ENCODE measurements around the gene FNDC3B. TPM values are rescaled to one million over a fixed set of nuclear protein-coding genes. Genes with fewer than 3 reads are reported as not detected.

The FNDC3B gene
- total RNA-seq, 1 donor from 2014 or later, result 71.8 TPM

DNA sequence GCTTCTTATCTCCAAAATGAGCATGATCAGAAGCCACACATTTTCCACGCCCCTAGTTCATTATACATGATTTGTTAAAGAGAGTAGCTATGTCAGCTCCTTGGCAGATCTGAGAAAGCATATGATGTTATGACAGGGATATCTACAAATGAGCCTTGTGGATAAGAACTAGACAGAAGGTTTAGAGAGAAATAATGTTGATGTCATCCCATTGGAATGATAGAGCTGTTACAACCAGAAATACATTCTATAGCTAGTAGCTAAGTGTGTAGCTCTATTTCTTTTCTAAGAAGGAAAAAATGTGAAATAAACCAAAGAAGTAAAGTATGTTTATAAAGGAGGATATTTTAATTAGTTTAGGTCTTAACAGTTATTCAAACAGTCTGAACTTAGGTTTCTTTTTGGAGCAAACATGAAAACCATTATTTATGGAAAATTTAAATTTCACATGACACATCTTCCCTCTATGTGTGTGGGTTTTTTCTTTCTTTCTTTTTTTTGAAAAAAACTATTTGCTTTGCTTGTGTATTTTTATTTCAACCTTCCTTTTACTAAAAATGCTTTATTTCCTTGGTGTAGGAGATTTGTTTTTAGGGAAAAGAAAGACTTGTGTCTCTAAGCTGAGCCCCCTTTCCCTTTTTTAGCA lies 241.2 kb downstream of the FNDC3B start:
- peak in 1 of 2 donors; percentile 33 for DNase-seq (ENCODE audit: low read depth in 2 of 2)

DNA sequence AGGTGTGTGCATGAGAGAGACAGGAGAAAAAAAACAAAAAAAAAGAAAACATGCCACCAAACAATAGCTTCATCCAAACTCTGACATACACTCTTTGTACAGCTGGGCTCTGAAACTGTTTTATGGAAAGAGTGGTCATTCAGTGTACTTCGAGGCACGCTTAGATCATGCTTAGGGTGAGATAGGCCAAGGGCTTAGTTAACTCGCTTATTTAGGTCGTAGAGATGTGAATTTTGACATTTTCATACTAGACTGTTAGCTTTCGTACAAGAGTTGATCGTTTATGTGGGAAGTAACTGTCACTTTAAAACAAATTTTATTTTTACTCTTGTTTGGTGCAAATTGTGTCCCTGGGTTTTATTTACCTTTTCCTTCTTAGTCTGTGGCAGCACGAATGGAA lies 242.5 kb downstream of the FNDC3B start:
- DNase-seq (ENCODE audit: low read depth in 2 of 2), result no peak

DNA sequence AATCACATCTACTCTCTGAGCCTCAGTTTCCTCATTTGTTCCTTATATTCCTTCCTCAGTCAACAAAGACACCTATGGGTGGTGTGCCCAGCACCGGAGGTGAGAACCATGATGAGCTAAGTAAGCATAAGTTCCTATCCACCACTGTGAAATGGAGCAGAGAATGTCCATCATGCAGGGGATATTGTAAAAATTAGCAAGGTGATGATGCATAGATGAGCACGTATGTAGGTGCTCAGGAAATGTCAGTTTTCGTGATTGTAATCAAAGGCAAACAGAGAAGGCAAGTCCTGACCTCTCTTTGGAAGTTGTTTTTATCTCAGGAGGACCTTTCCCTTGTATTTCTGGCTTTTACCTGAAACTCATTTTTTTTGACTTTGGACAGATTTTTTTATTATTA lies 243.5 kb downstream of the FNDC3B start:
- no peak for DNase-seq (ENCODE audit: low read depth in 2 of 2)

DNA sequence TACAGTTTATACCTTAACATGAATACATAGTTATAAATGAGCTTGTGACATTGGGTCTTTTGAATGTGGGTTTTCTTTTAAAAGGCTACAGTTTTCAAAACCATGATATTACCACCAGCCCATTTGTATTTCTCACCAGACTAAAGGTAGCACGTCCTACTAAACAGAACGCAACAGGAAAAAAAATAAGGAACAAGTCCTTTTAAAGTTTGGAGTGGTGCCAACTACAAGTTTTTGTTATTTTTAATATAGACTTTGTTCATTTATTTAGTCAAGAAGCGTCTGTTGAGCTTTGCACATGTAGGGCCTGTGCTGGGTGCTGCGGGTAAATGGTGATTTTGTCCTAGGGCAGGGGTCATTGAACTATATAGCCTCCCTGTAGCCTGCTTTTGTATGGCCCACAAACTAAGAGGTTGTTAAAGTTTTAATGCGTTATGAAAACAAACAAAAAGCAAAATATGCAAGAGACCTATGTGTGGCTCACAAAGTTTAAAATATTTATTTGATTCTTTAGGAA lies 244.5 kb downstream of the FNDC3B start:
- no peak for DNase-seq (ENCODE audit: low read depth in 2 of 2)

DNA sequence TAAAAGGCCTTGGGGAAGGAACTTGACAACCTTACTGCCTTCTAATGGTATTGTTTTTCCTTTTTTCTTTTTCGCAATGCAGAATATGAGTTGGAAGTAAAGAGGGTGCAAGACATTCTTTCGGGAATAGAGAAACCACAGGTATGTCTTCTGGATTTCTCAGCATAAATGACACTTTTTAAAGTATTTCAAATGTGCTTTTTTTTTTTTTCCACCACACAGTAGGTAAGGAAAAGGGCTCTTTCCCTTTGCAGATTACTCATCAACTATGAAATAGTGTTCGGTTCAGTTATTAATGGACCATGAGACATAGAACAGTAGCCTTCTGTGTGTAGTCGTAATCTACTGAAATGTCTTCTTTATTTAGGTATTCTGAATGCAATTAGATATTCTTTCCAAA lies 246.5 kb downstream of the FNDC3B start:
- DNase-seq (ENCODE audit: low read depth in 2 of 2), result no peak

DNA sequence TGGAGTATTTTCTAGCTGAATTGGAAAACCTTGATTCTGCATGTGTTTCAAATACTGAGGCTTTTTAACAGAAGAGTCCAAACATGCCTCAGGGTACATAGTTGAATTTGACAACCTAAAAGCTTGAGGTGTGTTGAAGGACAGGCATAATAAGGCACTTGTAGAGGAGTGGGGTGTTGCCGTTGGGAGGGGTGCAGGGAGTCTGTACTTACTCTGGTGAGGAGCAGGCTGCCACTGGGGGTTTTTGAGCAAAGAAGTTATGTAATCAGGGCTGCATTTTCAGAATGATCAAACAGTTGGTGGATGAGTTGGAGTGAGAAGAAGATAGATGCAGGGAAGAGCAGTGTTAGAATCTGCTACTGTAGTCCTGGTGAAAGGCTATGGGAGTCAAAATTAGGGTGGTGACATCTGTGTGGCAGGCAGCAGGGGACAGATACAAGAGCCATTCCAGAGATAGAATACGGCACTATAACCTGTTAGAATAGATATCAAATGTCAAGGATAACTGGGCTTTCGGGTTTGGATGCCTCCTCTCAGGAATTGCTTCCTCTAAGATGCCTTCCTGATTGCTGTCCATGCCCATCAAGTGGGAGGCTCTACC lies 247.3 kb downstream of the FNDC3B start:
- no peak for DNase-seq (ENCODE audit: low read depth in 2 of 2)

DNA sequence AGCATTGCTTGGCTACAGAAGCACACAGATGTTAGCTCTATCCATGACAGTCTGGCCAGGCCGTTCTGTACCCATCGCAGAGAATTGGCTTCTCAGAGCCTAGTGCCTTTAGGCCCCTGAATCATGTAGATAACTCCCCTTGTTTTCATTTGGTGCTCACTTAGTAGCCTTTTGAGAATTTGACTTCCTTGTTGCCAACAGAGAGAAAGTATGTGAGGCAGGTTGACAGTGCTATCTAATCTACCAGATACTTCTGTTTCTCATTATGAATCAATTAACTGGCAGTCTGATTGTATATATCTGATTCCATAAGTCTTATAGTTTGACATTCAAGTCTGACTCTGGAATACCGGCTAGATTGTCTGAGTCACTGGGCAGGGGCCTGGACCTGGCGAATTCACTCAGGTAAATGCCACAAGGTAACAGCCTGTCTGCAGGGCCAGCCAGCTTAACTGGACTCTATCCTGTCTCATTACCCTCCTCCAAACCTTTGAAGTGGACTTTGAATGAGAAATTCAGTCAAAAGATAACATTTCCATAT lies 248.6 kb downstream of the FNDC3B start:
- no peak for DNase-seq (ENCODE audit: low read depth in 2 of 2)

DNA sequence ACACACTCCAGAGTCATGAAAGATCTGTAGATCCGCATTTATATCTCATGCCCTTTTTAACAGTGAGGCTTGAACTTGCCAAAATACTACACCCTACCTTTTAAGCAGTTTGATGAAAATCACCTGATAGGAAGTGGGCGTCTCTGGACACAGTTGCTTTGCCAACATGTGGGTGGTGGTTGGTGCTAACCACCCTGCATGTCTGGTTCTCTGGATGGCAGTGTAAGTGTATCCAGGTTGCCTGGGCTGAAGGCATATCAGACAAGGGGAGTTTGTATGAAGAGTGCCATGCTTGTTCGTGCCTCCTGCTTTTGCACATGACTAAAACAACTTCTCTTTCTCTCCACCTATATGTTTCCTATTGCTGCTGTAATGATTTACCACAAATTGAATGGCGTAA lies 249.3 kb downstream of the FNDC3B start:
- DNase-seq (ENCODE audit: low read depth in 2 of 2), result no peak

DNA sequence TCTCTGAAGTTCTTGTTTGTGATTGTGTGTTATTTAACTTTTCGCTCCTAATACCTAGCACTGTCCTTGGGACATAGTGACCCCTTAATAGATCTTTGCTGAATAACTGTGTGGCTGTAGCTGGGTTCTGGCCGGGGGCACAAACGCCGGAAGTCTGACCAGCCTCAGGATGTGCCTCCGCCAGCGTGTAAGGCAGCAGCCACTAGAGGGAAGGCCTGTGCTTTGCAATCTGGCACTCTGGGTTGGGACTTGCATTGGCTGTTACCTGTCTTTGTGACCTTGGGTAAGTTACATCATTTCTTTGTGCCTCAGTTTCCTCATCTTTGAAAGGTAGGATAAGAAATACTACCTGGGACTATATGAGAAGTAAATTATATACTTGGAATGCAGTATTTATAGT lies 250.2 kb downstream of the FNDC3B start:
- DNase-seq (ENCODE audit: low read depth in 2 of 2), result peak; percentile 30 to 69

DNA sequence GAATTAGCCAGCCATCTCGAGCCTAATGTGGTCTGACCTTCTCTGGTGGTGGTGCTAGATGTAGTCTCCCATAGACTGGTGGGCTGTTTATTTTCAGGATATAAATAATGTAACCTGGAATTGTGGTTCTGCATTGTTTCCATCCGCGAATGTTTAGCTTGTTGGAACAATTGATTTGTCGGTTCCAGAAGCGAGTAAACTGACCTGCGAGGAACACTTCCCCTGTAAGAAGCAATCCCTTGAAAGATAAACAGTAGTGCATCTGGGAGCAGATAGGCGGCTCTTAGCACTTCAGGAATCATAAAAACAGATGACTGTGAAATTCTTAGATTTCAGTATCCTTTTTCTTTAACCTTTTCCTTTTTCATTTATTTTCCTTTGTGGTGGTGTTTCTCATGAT lies 251.1 kb downstream of the FNDC3B start:
- DNase-seq (ENCODE audit: low read depth in 2 of 2), result peak in 1 of 2 donors; percentile 13

DNA sequence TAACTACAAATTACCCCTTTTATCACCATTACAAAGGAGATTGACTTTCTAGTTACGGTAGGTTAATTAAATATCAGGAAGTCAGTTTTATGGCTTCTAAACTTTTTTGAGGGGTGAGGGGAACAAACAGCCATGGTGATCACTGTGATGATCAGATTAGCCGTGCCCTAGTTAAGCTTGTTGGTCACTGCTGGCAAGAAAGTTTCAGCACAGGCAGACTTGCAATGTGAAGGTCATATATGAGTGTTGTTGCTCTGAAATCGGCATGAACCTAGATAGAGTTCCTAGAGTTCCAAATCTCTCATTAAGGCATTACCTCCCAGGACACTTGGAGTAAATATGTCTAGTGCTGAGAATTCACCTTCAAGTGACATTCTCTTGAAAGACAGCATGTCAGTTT lies 252.3 kb downstream of the FNDC3B start:
- DNase-seq (ENCODE audit: low read depth in 2 of 2), result no peak

DNA sequence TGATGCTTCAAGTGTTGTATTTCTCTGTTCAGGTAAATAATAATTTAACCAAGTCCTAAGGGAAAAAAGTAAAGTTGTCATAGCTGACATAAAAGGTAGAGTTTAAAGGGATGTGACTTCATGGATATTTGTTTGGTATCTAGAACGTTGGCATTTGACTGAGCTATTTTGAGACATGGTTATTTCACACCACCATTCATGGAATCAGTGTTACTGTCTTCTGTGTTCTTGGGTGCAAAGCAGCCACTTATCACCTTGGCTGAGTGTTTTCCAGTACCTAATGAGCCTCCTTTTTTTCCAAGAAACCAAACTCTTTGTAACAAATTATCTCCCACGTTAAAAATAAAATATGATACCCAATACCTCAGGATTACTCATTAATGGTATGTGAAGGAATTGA lies 253.0 kb downstream of the FNDC3B start:
- no peak for DNase-seq (ENCODE audit: low read depth in 2 of 2)

DNA sequence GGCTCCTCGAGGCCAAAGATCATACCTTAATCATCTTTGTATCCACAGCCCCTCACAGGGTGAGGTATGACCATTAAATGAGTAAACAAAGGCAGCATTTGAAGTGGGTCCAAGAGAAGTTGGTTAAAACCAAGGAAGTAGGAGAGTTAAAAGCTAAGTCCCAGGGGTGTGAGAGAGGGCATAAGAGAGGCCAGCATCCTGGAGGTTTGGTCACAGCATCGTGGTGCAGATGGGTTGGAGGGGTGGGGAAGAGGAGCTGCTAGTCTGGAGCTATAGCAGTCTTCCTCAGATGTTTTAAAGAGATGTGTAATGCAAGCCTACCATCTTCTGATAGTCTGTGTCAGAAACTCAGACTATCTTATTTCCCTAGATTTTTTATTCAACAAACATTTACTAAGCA lies 253.7 kb downstream of the FNDC3B start:
- no peak for DNase-seq (ENCODE audit: low read depth in 2 of 2)

DNA sequence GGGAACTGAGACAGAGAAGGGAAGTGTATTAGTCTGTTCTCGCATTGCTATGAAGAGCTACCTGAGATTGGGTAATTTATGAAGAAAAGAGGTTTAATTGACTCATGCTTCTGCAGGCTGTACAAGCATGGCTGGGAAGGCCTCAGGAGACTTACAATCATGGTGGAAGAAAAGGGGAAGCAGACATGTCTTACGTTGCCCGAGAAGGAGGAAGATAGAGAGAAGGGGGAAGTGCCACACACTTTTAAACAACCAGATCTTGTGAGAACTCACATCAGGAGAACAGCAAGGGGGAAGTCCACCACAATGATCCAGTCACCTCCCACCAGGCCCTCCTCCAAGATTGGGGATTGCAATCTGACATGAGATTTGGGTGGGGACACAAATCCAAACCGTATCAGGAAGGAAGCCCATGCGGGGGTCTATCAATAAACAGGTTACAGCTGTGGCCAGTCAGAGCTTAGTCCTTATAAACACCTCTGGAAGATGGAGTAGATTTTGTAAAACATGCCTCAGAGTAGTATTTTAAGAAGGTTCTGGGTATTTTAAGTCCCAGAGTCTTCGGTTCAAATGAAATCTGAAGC lies 254.9 kb downstream of the FNDC3B start:
- DNase-seq (ENCODE audit: low read depth in 2 of 2), result no peak

DNA sequence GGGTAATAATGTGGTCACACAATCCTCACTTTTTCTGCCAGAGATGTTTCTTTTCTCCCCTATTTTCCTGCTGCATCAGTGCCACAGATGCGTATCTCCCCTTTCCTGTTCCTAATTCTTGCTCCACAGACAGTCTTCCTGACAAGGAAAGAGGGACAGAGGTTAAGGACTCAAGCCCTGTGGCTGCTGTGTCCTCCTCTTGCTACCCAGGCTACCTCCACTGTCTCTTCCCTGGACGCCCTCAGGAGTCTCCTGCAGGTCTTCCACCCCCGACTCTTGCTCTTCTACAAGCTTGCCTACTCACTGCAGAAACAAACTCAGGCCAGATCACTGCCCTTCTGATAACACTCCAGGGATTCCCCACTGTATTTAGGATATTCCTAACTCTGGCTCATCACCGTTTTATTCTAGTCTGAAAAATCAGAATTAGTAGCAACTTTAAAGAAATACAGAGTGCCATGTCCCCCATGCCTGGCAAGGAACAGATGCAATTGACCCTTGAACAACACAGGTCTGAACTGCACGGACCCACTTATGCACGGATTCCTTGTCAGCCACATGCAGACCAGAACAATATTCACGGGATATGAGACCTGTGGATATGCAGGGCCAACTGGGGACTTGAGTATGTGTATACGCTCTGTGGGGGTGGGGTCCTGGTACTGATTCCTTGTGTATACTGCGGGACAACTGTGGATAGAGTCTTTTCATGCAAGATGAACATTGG lies 257.0 kb downstream of the FNDC3B start:
- no peak for DNase-seq (ENCODE audit: low read depth in 2 of 2)

DNA sequence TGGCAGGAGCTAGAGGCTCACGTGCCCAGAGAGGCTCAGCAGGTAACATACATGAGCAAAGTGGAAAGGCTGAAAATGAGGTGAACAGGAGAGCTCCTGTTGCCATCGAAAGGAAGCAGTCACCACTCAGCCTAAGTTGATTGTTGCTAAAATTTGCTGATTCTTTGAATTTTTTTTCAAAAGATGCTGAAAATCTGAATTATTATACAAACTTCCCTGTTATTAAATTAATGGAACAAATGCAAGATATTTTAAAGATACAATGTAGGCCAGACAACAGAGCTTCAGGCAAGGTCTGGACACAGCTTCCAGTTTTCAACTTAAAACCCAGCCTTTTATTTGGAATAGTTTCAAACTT lies 257.6 kb downstream of the FNDC3B start:
- DNase-seq (ENCODE audit: low read depth in 2 of 2), result no peak

DNA sequence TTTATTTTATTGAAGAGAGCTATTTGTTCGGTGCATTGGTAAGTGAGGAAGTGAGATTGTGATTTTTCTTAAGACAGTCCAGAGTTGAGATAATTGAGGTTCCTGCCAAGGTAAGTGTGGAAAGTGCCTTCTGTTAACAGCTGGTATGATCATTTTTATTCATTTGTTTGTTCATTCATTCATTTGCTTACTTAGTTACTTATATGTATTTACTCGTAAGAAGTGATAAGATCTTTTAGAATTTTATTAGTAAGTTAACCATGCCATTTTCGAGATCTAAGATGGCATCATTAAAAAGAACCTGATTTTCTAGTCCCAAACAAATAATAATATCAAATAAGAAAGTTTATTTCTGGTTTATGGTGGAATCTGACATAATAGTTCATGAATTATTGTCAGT lies 258.9 kb downstream of the FNDC3B start:
- DNase-seq (ENCODE audit: low read depth in 2 of 2), result no peak

DNA sequence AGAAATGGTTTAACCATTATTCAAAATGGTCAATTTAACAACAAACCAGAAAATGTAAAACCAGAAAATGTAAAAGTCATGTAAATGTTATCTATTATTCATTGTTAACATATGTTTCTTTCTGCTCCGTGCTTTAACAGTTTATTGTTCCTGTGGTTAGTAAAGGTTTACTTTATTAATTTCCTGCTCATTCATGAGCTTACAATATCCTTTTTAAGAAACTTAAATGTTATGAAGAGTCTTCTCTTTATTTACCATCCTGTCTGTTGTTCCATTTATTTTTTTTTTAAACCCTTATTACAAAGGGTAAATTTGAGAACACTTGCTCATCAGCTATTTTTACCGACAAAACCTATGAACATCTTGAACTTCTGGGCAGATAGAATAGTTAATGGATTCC lies 260.8 kb downstream of the FNDC3B start:
- no peak for DNase-seq (ENCODE audit: low read depth in 2 of 2)

DNA sequence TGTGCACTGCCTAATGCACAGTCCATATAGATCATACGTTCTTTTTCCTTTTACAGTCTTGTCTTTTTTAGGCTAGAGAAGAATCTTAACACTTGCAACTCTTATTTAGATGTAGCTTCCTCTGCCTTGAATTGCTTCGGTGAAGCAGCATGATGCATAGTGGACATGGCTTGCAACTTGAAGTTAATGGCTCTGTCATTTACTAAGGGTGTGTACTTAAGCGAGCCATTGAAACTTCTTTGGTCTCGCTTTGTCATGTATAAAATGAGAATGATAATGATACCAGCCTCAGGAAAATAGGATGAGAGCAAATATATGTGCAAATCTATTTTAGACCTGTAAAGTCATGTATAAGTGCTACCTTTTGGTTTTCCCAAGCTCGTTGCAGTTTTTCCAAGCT lies 261.5 kb downstream of the FNDC3B start:
- no peak for DNase-seq (ENCODE audit: low read depth in 2 of 2)

DNA sequence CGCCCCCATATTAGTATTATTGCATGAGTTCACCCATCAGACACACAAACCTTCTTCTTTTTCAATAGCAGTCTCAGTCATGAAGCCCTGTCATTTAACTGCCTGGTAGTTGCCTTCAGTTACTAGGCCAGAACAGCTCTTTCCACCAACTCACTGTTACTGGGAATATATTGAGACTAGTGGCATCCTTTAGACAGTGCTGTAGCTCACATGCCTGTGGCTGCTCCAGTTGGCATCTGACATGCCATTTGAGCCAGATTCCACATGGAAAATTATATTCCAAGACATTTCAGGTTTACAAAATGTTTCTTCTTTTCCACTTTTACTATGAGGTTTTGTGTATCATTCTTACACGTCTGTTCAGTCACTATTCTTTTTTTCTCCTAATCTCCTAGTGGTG lies 262.8 kb downstream of the FNDC3B start:
- no peak for DNase-seq (ENCODE audit: low read depth in 2 of 2)

DNA sequence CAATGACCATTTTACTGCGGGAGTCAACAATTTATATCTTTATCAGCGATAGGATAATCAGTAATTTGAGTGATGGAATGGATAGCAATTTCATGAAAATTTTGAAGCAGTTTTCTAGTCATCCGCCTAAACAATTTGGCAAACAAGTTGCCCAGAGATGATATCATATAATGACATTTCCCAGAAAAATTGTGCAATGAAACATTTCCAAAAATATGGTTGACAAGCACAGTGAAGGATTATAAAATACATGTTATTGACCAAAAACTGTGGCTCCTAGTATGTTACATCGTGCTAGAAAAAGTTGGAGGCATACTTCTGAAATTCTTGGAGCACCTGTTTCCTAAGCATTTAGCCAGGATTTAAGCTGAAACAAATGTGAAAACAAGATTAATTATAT lies 263.8 kb downstream of the FNDC3B start:
- no peak for DNase-seq (ENCODE audit: low read depth in 2 of 2)

DNA sequence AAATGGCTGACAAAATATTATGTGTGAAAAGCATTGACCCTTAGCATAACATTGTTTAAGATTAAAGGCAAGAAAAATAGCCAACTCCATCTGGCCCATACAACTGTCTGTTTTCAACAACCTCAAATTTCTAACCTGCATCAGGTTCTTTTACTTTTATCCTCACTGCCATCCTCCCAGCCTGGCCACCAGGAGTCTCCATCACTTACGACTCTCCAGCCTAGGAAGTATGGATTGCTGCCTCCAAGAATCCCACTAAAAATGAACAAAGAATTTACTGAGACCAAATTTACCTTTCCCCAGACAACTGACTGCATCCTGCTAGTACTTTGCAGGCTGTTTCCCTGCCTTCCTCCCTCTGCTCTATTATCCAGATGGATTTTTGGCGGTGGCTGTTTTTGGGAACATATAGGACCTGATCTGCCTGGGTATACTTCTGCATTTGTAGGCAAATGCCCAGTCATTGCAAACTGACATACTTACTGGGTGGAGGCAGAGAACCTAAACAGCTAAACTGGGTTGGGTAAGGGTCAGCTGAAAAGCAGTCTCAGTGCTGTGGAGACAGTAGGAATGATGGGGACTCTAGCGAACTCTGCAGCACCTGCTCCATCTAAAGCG lies 264.7 kb downstream of the FNDC3B start:
- no peak for DNase-seq (ENCODE audit: low read depth in 2 of 2)

All from dermis microvascular lymphatic vessel endothelial cell (primary cell).